ENCODE data around the gene MICU1. TPM values are rescaled to one million over a fixed set of nuclear protein-coding genes. Genes with fewer than 3 reads are reported as not detected.

Gene MICU1
- total RNA-seq, 1 donor from 2014 or later = 79.8 TPM

GRCh38 chr10:72615970-72616369 lies 9.9 kb downstream of the MICU1 start:
- peaks cover 6% of the 10 kb centered on the region for H3K4me1 Mint-ChIP-seq
- TF ChIP-seq EZH2 (IDR thresholded peaks at IDR 0.05) (no peak), CTCF (IDR thresholded peaks at IDR 0.05) (no peak), EZH2phosphoT487 (IDR thresholded peaks at IDR 0.05) (no peak)
- H4K20me1 ChIP-seq (ENCODE audit: low read depth) = no peaks in the 10 kb centered on the region
- H3K36me3 Mint-ChIP-seq = peaks cover 11% of the 10 kb centered on the region
- H3K4me3 Mint-ChIP-seq = no peak overlapping the region
- H3K27ac Mint-ChIP-seq = no peak overlapping the region
- peaks cover 73% of the 10 kb centered on the region for H3K79me2 ChIP-seq (ENCODE audit: low read depth)
- H3K27me3 Mint-ChIP-seq (ENCODE audit: insufficient read depth, low read depth) = peaks cover 2% of the 10 kb centered on the region
- no peaks in the 10 kb centered on the region for H3K9me3 ChIP-seq (ENCODE audit: low read depth)
- no peak overlapping the region for H2AFZ ChIP-seq (replicated peaks)
- H3K4me3 ChIP-seq = no peak overlapping the region
- peaks cover 8% of the 10 kb centered on the region for H3K9me3 Mint-ChIP-seq
- H3K9ac ChIP-seq = no peak overlapping the region
- H3K4me1 ChIP-seq = no peaks in the 10 kb centered on the region
- H3K36me3 ChIP-seq = no peaks in the 10 kb centered on the region
- H3K27me3 ChIP-seq = no peaks in the 10 kb centered on the region
- no peak overlapping the region for H3K27ac ChIP-seq
- no peak overlapping the region for H3K4me2 ChIP-seq
- DNase-seq (ENCODE audit: low spot score) = no peak
- no peaks in the 10 kb centered on the region for H3F3A ChIP-seq (ENCODE audit: low read depth)

- Histone ChIP-seq H3K4me3 (no peak overlapping the region), H3K9ac (no peak overlapping the region), H3K79me2 (ENCODE audit: low read depth) (peaks cover 72% of the 10 kb centered on the region), H3K27ac (no peak overlapping the region), H3F3A (ENCODE audit: low read depth) (no peaks in the 10 kb centered on the region), H3K36me3 (no peaks in the 10 kb centered on the region), H3K27me3 (no peaks in the 10 kb centered on the region), H3K9me3 (ENCODE audit: low read depth) (no peaks in the 10 kb centered on the region), H3K4me2 (no peak overlapping the region), H2AFZ (replicated peaks) (no peak overlapping the region), H3K4me1 (no peaks in the 10 kb centered on the region), H4K20me1 (ENCODE audit: low read depth) (no peaks in the 10 kb centered on the region)
- TF ChIP-seq EZH2phosphoT487 (IDR thresholded peaks at IDR 0.05) (no peak), EZH2 (IDR thresholded peaks at IDR 0.05) (no peak), CTCF (IDR thresholded peaks at IDR 0.05) (no peak)
- Mint-ChIP-seq H3K27ac (no peak overlapping the region), H3K36me3 (peaks cover 20% of the 10 kb centered on the region), H3K9me3 (peaks cover 17% of the 10 kb centered on the region), H3K4me3 (no peak overlapping the region), H3K4me1 (peaks cover 6% of the 10 kb centered on the region), H3K27me3 (ENCODE audit: insufficient read depth, low read depth) (no peaks in the 10 kb centered on the region)
- DNase-seq (ENCODE audit: low spot score) = no peak
These were observed 13.6 kb downstream of the MICU1 start for GRCh38 chr10:72612203-72612826.

- peaks cover 19% of the 10 kb centered on the region for H3K36me3 Mint-ChIP-seq
- H3K27ac Mint-ChIP-seq = peak overlapping the region; percentile 3
- no peaks in the 10 kb centered on the region for H3F3A ChIP-seq (ENCODE audit: low read depth)
- no peak overlapping the region for H2AFZ ChIP-seq (replicated peaks)
- DNase-seq (ENCODE audit: low spot score) = no peak
- H3K27me3 Mint-ChIP-seq (ENCODE audit: insufficient read depth, low read depth) = no peaks in the 10 kb centered on the region
- no peaks in the 10 kb centered on the region for H3K36me3 ChIP-seq
- no peaks in the 10 kb centered on the region for H3K4me1 ChIP-seq
- no peak overlapping the region for H3K4me3 Mint-ChIP-seq
- H3K27ac ChIP-seq = no peak overlapping the region
- H3K4me2 ChIP-seq = no peak overlapping the region
- H3K27me3 ChIP-seq = no peaks in the 10 kb centered on the region
- no peak overlapping the region for H3K4me3 ChIP-seq
- no peak overlapping the region for H3K9ac ChIP-seq
- peaks cover 17% of the 10 kb centered on the region for H3K9me3 Mint-ChIP-seq
- no peak for TF ChIP-seq EZH2 (IDR thresholded peaks at IDR 0.05)
- no peak for TF ChIP-seq CTCF (IDR thresholded peaks at IDR 0.05)
- no peaks in the 10 kb centered on the region for H3K9me3 ChIP-seq (ENCODE audit: low read depth)
- H4K20me1 ChIP-seq (ENCODE audit: low read depth) = no peaks in the 10 kb centered on the region
- peaks cover 6% of the 10 kb centered on the region for H3K4me1 Mint-ChIP-seq
- peaks cover 72% of the 10 kb centered on the region for H3K79me2 ChIP-seq (ENCODE audit: low read depth)
These were observed 14.1 kb downstream of the MICU1 start for GRCh38 chr10:72611783-72612182.

All from neural progenitor cell (in vitro differentiated cells).